ENCODE measurements around the gene PTPN2.

The PTPN2 gene

GRCh38 chr18:12803069-12803936 lies 80.7 kb downstream of the PTPN2 start:
- TF ChIP-seq CTCF (IDR thresholded peaks at IDR 0.05; ENCODE audit: extremely low read depth, missing control alignments) = no peak
- DNase-seq (ENCODE audit: low spot score) = no peak

GRCh38 chr18:12802538-12802937 lies 81.5 kb downstream of the PTPN2 start:
- no peak for TF ChIP-seq CTCF (IDR thresholded peaks at IDR 0.05; ENCODE audit: extremely low read depth, missing control alignments)
- DNase-seq (ENCODE audit: low spot score) = no peak

GRCh38 chr18:12796448-12796847 lies 87.6 kb downstream of the PTPN2 start:
- no peak for DNase-seq (ENCODE audit: low spot score)
- TF ChIP-seq CTCF (IDR thresholded peaks at IDR 0.05; ENCODE audit: extremely low read depth, missing control alignments) = no peak

- no peak for TF ChIP-seq CTCF (IDR thresholded peaks at IDR 0.05; ENCODE audit: extremely low read depth, missing control alignments)
- DNase-seq (ENCODE audit: low spot score) = no peak
Observed at GRCh38 chr18:12791610-12792009, 92.4 kb downstream of the PTPN2 start.

- TF ChIP-seq CTCF (IDR thresholded peaks at IDR 0.05; ENCODE audit: extremely low read depth, missing control alignments) = no peak
- no peak for DNase-seq (ENCODE audit: low spot score)
Observed at GRCh38 chr18:12786669-12787068, 97.4 kb downstream of the PTPN2 start.

- DNase-seq (ENCODE audit: low spot score) = no peak
Observed at GRCh38 chr18:12783524-12783923, 100.5 kb downstream of the PTPN2 start.

More at GRCh38 chr18:12783524-12783923, 100.5 kb downstream of the PTPN2 start:
- TF ChIP-seq CTCF (IDR thresholded peaks at IDR 0.05; ENCODE audit: extremely low read depth, missing control alignments) = no peak

All from GM20000 (cell line).